SJCRH30 (cell line): ENCODE measurements around the gene CHDH. TPM values are rescaled to one million over a fixed set of nuclear protein-coding genes. Genes with fewer than 3 reads are reported as not detected.
A peak's percentile ranks its signal among the peaks of the same experiment; 100 is the strongest.

Experiments used
- DNase-seq, 2 experiments: peaks; one replicate each; pipeline ENCODE4 v3.0.0-alpha.2; 2015 to 2020
- H3K27ac ChIP-seq: fragments of 250-450 bp; sonication (Bioruptor Pico); 2 replicates; pipeline ENCODE4 v1.5.1; 2020; ENCODE audit warnings: mild to moderate bottlenecking, moderate library complexity
- H3K27me3 ChIP-seq: fragments of 250-450 bp; sonication (Bioruptor Pico); 2 replicates; pipeline ENCODE4 v1.5.1; 2020; ENCODE audit warnings: mild to moderate bottlenecking, moderate library complexity
- H3K36me3 ChIP-seq: fragments of 250-450 bp; sonication (Bioruptor Pico); 2 replicates; pipeline ENCODE4 v1.5.1; 2020; ENCODE audit warnings: mild to moderate bottlenecking, moderate library complexity
- H3K4me1 ChIP-seq: fragments of 250-450 bp; sonication (Bioruptor Pico); 2 replicates; pipeline ENCODE4 v1.5.1; 2020; ENCODE audit warnings: mild to moderate bottlenecking, moderate library complexity
- H3K4me3 ChIP-seq: fragments of 250-450 bp; sonication (Bioruptor Pico); 2 replicates; pipeline ENCODE4 v1.5.1; 2020; ENCODE audit warnings: mild to moderate bottlenecking, moderate library complexity
- H3K9me3 ChIP-seq: fragments of 250-450 bp; sonication (Bioruptor Pico); replicated peaks from 2 replicates; pipeline ENCODE4 v1.5.1; 2020; ENCODE audit warnings: mild to moderate bottlenecking, moderate library complexity
- total RNA-seq: library from RNA; depleted of rRNA; stranded (reverse); fragments of >200 nt; shearing (Covaris generic); gene quantifications from 2 replicates; pipeline ENCODE4 v1.2.3, GENCODE V29; 2014

Gene CHDH
- total RNA-seq, 1 experiment from 2014 or later: 0.42 TPM

DNA sequence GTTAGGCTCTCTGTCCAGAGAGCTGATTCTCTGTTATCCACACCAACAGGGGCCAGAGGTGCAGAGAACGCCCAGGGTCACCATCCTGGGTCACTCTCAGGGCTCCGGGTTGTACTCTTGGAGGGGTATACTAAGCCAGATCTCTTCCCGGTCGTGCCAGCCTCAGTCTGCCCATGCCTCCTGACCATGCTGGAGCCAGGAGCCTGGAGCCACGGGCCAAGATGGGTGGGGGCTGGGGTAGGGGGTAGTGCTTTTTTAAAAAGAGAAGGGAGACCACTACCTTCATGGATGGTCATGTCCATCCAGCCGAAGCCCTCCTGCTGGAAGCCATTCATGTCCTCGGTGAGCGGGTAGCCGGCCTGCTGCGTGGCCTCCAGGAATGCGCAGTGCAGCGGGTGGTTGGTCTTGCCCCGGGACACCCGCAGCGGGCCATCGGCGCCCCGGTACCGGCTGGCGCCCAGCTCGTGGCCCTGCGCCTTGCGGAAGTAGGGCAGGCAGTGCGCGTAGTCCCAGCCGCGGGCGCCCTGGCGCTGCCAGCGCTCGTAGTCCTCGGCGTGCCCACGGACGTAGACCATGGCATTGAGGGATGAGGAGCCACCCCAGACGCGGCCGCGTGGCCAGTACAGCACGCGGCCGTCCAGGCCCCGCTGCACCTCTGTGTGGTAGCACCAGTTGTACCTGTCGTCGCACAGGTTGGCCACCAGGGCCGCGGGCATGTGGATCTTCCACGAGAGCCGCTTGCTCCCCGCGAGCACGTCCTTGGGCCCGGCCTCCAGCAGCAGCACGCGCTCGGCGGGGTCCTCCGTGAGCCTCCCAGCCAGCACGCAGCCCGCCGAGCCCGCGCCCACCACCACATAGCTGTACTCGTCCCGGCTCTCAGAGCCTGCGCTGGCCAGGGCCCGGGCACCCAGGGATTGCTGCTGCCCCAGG lies 22.9 kb downstream of the CHDH start:
- H3K9me3 ChIP-seq: no peaks in the 10 kb centered on the region
- no peak overlapping the region for H3K27ac ChIP-seq
- DNase-seq: no peak
- H3K4me3 ChIP-seq: no peak overlapping the region
- H3K36me3 ChIP-seq: no peaks in the 10 kb centered on the region
- H3K27me3 ChIP-seq: no peaks in the 10 kb centered on the region
- H3K4me1 ChIP-seq: peaks cover 22% of the 10 kb centered on the region

DNA sequence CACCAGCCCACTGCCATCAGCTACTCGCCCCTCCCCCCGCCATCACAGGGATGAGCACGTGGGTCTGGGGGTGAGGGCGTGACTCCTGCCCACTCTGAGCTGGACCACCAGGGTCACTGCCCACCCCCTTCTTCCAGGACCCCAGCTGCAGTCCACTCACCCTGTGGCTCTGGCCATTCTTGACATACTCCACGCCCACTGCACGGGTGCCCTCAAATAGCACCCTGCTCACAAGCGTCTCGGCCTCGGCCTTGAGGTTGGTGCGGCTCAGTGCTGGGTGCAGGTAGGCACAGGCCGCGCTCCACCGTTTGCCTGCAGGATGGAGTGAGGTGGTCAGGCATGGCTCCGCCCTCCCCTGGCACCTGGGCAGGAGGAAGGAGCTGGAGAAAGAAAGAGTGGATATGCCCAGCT lies 23.9 kb downstream of the CHDH start:
- H3K27me3 ChIP-seq: no peaks in the 10 kb centered on the region
- no peak for DNase-seq
- peak overlapping the region; percentile 73 for H3K27ac ChIP-seq
- H3K36me3 ChIP-seq: no peaks in the 10 kb centered on the region
- peaks cover 22% of the 10 kb centered on the region for H3K4me1 ChIP-seq
- no peaks in the 10 kb centered on the region for H3K9me3 ChIP-seq
- no peak overlapping the region for H3K4me3 ChIP-seq

DNA sequence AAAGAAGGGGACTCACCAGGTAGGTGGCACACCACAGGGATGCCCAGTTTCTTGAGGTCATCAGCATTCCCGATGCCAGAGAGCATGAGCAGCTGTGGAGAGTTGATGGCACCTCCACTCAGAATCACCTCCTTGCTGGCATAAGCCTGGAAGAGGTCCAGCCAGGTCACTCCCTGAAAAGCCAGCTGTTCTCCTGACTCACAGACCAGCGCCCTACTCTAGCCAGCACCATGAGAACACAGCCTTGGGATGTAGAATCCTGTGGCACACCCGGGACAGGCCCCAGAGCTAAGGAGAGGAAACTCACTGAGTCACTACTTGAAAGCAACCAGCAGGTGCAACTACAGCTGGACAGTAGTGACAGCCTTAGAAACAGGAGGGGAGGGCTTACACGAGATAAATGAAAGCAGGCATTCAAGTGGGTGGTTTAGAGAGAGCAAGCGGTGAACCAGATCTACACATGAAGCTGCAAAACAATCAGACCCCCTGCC lies 24.5 kb downstream of the CHDH start:
- DNase-seq: peak; percentile 89 to 94
- peak overlapping the region; percentile 73 for H3K27ac ChIP-seq
- peaks cover 22% of the 10 kb centered on the region for H3K4me1 ChIP-seq
- no peaks in the 10 kb centered on the region for H3K27me3 ChIP-seq
- H3K4me3 ChIP-seq: no peak overlapping the region
- H3K9me3 ChIP-seq: no peaks in the 10 kb centered on the region
- H3K36me3 ChIP-seq: no peaks in the 10 kb centered on the region

DNA sequence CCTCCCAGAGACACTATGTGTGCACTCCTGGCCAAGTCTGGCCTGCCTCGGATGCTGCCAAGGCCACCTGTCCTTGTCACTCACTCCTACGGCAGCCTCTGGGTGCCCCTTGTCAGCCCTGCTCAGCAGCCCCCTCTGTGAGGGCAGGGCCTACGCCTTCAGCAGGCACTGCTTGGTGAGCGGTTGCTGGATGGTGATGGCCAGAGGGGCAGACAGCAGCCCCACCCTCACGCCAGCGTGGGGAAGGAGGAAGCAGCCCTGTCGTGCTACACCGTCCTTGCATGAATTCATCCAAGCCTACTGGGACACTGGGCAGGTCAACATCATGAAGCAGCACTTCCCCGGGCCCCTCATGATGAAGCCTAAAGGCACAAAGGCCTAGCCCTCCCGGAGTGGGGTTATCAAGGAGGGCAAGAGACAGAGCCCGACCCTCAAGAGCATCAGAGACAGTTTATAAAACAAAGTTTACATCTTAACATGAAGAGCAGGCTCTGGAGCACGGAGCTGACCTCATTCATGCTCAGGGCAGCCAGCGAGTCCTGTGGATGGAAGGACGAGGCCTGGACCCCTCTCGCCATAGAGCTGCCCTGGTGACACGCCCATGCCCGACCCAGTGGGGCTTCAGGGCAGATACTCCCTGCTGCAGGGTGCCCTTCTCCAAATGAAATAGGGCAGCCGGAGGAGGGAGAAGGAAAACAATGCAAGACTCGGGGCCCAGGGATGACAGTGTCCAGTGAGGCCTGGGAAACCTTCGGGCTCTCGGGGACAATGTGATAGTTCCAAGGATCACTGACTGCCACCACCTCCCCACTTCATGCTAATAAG lies 25.3 kb downstream of the CHDH start:
- Histone ChIP-seq H3K36me3 (no peaks in the 10 kb centered on the region), H3K4me1 (peaks cover 22% of the 10 kb centered on the region), H3K4me3 (peak overlapping the region; percentile 3; the same call in 1 of the 2 replicates), H3K27ac (peak overlapping the region; percentile 73), H3K27me3 (no peaks in the 10 kb centered on the region), H3K9me3 (no peaks in the 10 kb centered on the region)
- peak; percentile 88 to 91 for DNase-seq

DNA sequence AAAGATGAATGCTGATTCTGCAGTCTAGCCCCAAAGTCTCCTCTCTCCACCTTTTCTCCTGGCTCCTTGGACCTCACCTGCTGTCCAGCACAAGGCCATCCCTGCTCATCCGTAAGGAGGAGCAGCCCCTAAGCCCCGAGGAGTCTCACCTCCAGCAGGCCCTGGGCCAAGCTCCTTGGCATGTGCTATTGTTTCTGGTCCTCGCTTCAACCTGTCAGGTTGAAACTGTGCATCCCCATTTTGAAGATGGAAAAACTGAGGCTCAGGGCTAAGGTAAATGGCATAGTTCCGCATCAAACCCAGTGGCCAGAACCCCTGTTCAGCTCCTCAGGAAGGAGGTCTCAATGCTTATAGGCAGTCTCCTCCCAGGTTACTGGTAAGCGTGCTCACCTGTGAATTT lies 26.1 kb downstream of the CHDH start:
- Histone ChIP-seq H3K9me3 (no peaks in the 10 kb centered on the region), H3K27ac (peak overlapping the region; percentile 73), H3K36me3 (no peaks in the 10 kb centered on the region), H3K4me1 (peaks cover 22% of the 10 kb centered on the region), H3K27me3 (no peaks in the 10 kb centered on the region), H3K4me3 (no peak overlapping the region)
- no peak for DNase-seq

DNA sequence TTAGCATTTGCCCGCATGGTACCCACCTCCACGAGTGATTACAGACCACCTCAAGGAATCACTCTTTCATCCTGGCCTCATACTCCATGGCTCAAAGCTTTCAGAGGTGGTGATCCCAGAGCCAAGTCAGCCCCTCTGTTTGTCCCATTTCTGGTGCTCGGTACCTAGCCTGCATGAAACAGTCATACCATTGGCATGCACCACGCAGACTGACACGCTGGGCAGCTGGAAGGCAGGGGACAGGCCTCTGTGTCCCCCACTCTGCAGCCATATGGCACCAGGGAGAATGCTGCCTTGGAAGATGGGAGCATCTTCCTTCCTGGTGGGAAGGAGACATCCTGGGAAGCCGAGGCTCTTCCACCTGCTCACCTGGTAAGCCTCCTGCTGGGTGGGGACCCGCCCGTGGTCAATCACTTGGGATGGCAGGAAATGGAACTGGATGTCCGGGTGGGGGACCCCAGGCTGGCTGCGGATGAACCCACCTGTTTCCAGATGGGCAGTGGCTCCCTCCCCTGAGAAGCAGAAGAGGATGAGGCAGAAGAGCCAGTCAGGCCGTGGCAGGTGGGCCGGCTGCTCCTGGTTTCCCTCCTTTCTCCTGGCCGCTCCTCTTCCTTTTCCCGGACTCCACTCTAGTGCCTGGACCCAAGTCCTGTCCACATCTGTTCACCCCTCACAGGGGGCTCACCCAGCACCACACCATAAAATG lies 26.9 kb downstream of the CHDH start:
- no peak for DNase-seq
- no peaks in the 10 kb centered on the region for H3K36me3 ChIP-seq
- peaks cover 22% of the 10 kb centered on the region for H3K4me1 ChIP-seq
- no peaks in the 10 kb centered on the region for H3K9me3 ChIP-seq
- no peak overlapping the region for H3K4me3 ChIP-seq
- no peak overlapping the region for H3K27ac ChIP-seq
- no peaks in the 10 kb centered on the region for H3K27me3 ChIP-seq

DNA sequence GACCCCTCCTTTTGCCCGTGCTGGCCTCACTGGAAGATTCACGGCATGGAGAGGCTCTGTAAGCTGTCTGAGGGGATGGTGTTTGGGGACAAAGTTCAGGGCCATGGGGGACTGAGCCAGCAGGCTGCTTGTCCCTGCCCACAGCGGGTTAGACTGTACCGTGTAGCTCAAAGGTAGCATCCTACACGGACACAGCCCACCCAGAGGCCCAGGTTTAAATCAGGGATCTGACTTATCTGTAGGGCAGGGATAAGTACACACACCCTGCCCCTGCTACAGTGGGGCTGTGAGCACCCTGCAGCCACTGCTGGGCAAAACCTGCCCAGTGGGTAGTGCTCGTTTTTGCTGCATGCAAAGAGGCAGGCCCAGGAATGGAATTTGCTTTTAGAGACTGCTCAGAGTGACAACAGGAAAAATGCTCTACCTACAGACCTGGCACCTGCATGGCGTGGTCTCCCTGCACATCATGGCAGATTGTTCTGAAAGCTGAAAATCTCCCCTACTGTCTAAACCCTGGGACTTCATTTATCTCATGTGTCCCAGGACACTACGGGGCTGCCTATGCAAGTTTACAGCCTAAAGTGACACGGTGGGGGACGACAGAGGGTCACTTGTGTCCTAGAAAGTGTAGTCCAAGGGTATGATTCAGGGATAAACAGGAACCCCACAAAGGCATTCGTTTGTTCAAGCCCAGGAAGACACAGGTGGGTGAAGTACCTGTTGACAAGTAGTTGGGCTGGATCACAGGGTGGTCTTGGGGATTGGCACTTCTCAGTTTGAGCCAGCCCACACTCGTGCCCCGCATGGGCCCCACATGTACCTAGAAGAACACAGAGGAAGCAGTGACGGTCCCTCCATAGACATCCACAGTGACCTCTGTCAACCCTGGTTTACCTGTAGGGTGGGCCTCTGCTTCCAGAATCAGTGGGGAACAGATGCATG lies 27.7 kb downstream of the CHDH start:
- no peak overlapping the region for H3K4me3 ChIP-seq
- H3K27ac ChIP-seq: no peak overlapping the region
- H3K4me1 ChIP-seq: peaks cover 22% of the 10 kb centered on the region
- DNase-seq: no peak
- no peaks in the 10 kb centered on the region for H3K36me3 ChIP-seq
- no peaks in the 10 kb centered on the region for H3K27me3 ChIP-seq
- H3K9me3 ChIP-seq: no peaks in the 10 kb centered on the region

DNA sequence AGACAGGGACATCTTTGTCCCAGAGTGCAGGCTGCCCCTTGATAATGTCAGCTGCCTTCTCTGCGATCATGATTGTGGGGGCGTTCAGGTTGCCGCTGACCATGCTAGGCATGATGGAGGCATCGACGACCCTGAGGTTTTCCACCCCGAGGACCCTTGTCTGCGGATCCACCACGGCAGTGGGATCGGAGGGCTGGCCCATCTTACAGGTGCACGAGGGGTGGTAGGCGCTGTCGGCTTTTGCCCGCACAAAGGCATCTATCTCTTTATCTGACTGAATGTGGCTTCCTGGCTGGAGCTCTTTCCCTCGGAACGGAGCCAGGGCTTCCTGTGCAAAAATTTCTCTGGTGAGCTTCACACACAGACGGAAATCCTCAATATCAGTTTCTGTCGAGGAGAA lies 28.4 kb downstream of the CHDH start:
- Histone ChIP-seq H3K9me3 (no peaks in the 10 kb centered on the region), H3K27me3 (no peaks in the 10 kb centered on the region), H3K27ac (no peak overlapping the region), H3K4me1 (peaks cover 22% of the 10 kb centered on the region), H3K36me3 (no peaks in the 10 kb centered on the region), H3K4me3 (no peak overlapping the region)
- no peak for DNase-seq

DNA sequence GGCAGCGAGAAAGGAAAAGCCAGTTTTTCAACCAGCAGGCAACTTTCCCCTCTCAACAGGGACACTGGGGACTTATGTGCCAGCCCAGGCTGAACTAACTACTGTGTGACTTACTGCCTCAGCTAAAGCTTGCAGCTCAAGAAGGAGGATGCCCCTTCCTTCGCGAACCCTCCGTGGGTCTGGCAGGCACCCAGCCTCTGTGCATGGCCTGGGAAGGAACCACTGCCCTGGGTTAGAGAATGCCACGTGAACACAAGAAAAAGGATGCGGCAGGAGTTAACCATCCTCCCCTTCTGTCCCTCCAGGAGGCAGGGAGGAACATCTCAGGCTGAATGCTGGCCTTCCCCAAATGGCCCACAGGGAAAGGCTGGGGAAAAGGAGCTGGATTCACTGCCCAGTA lies 29.0 kb downstream of the CHDH start:
- Histone ChIP-seq H3K27me3 (no peaks in the 10 kb centered on the region), H3K36me3 (no peaks in the 10 kb centered on the region), H3K9me3 (no peaks in the 10 kb centered on the region), H3K27ac (no peak overlapping the region), H3K4me1 (peaks cover 18% of the 10 kb centered on the region), H3K4me3 (no peak overlapping the region)
- no peak for DNase-seq

DNA sequence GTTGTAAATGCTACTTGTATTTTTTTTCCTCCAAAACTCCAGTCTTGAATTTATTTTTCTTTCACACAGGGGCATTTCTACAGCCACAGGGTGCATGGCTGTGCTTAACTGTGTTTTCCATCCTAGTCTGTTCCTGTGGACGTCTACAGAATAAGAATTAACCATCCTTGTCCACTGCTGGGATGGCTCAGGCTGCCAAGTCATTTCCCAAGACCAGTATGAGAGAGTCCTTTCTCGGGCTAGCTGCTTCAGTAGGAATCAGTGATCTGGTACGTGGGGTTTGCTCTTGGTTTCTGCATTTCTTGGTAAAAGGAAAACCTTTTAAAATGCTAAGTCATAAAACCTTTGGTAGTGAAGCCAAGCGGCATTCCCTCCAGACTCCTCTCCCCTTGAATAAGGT lies 29.8 kb downstream of the CHDH start:
- Histone ChIP-seq H3K36me3 (no peaks in the 10 kb centered on the region), H3K4me3 (no peak overlapping the region), H3K27ac (no peak overlapping the region), H3K9me3 (no peaks in the 10 kb centered on the region), H3K4me1 (peaks cover 13% of the 10 kb centered on the region), H3K27me3 (no peaks in the 10 kb centered on the region)
- DNase-seq: no peak

DNA sequence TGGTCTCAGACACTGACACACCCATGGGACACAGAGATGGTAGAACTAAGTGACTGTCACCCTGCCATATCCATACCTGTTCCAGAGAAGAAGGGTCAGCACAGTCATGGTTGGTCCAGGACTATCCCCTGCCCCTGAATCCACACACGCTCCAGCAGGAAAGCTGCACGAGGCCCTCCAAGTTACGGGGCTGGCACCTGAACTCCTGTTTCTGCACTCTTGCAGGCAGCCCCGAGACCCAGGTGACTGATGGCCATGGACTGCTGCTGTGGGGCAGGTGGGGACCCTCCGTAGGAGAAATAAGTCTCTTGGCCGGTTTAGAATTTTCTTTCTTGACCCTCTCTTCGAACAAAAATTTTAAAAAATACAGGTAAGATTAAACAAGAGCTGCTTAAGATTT lies 30.6 kb downstream of the CHDH start:
- Histone ChIP-seq H3K4me1 (peaks cover 5% of the 10 kb centered on the region; the same call in 1 of the 2 replicates), H3K36me3 (no peaks in the 10 kb centered on the region), H3K4me3 (no peak overlapping the region), H3K27me3 (no peaks in the 10 kb centered on the region), H3K27ac (no peak overlapping the region), H3K9me3 (no peaks in the 10 kb centered on the region)
- no peak for DNase-seq

DNA sequence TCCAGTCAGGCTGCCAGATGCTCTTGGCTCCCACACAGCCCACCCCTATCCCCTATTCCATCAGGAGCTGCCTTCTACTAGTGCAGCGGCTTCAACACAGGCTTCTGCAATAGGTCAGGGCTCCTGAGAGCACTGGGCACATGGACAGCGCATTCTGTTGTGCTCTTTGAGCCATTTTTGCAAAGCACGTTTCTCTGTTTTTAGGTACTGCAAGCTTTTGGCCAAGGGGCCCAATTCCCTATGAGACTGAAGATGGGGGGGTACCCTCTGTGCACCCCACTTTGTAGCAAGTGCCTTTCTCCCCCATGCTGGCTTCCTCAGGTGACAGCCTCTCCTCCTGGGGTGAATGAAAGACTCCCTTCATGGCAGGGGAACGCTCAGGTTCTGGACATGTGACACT lies 31.2 kb downstream of the CHDH start:
- Histone ChIP-seq H3K4me1 (no peaks in the 10 kb centered on the region), H3K36me3 (no peaks in the 10 kb centered on the region), H3K4me3 (no peak overlapping the region), H3K27ac (no peak overlapping the region), H3K27me3 (no peaks in the 10 kb centered on the region), H3K9me3 (no peaks in the 10 kb centered on the region)
- DNase-seq: no peak

DNA sequence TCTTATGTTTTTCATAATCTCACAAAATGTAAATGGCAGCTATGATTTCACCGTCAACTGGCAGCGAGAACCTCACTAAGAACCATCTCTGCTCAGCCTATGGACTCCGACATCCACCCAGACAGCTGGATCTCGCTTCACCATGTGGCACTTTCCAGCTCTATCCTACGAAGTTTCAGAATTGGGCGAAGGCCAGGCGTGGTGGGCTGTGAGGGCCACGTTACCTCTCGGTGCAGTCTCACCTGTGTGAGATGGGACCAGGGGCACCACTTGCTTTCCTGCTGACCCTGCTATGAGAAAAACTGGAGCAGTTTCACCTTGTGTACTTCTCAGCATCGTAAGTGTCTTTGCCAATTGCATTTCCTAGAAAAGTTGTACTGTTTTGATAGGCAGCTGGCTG lies 32.3 kb downstream of the CHDH start:
- H3K27ac ChIP-seq: no peak overlapping the region

DNA sequence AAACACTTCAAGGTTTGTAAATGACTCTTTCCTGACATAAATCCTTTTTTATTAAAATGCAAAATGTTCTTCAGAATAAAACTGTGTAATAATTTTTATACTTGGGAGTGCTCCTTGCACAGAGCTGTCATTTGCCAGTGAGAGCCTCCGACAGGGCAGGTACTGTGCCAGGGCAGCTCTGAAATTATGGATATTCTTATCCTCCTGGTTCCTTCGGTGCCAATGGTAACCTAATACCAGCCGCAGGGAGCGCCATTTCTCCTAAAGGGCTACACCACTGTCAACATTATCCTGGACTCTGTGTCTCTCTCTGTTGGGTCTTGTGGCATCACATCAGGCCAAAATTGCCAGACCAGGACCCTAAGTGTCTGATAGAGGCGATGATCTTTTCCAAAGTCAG lies 33.0 kb downstream of the CHDH start:
- H3K36me3 ChIP-seq: no peaks in the 10 kb centered on the region
- no peak for DNase-seq
- H3K4me3 ChIP-seq: no peak overlapping the region
- H3K4me1 ChIP-seq: no peaks in the 10 kb centered on the region
- no peak overlapping the region for H3K27ac ChIP-seq
- H3K9me3 ChIP-seq: no peaks in the 10 kb centered on the region
- H3K27me3 ChIP-seq: no peaks in the 10 kb centered on the region

More for the DNA sequence above, 32.3 kb downstream of the CHDH start:
- no peak for DNase-seq
- no peaks in the 10 kb centered on the region for H3K9me3 ChIP-seq
- H3K4me3 ChIP-seq: no peak overlapping the region
- no peaks in the 10 kb centered on the region for H3K4me1 ChIP-seq
- no peaks in the 10 kb centered on the region for H3K36me3 ChIP-seq
- H3K27me3 ChIP-seq: no peaks in the 10 kb centered on the region
